GM21423 (cell line): ENCODE data around the gene BRAF.
A peak's percentile ranks its signal among the peaks of the same experiment; 100 is the strongest.
"Not testable (repeated sequence)": the region's sequence is repeated elsewhere in the genome, so short reads cannot be mapped to it uniquely, and the experiment has no call there.

Experiments
- ATAC-seq: cut with Tn5 transposase; IDR thresholded peaks from one replicate; pipeline ENCODE4 v1.9.1; 2021; ENCODE audit warnings: mild to moderate bottlenecking, moderate library complexity; ENCODE audit not compliant: unreplicated experiment

The BRAF gene

GRCh38 chr7:140881507-140882228 lies 43.1 kb downstream of the BRAF start:
- peak; percentile 43 for ATAC-seq

- no peak for ATAC-seq
Observed at GRCh38 chr7:140877249-140877524, 47.5 kb downstream of the BRAF start.

GRCh38 chr7:140876519-140877248 lies 48.0 kb downstream of the BRAF start:
- peak; percentile 87 for ATAC-seq

- ATAC-seq: no peak
Observed at GRCh38 chr7:140873434-140873833, 51.3 kb downstream of the BRAF start.

GRCh38 chr7:140870003-140870402 lies 54.7 kb downstream of the BRAF start:
- ATAC-seq: no peak

- ATAC-seq: no peak
Observed at GRCh38 chr7:140869430-140869829, 55.3 kb downstream of the BRAF start.

GRCh38 chr7:140867467-140868462 lies 57.0 kb downstream of the BRAF start:
- ATAC-seq: no peak

- no peak for ATAC-seq
Observed at GRCh38 chr7:140866926-140867325, 57.8 kb downstream of the BRAF start.

GRCh38 chr7:140864732-140865131 lies 60.0 kb downstream of the BRAF start:
- ATAC-seq: no peak

- no peak for ATAC-seq
Observed at GRCh38 chr7:140863867-140864266, 60.9 kb downstream of the BRAF start.

- ATAC-seq: no peak
Observed at GRCh38 chr7:140863184-140863583, 61.5 kb downstream of the BRAF start.

GRCh38 chr7:140857048-140857447 lies 67.7 kb downstream of the BRAF start:
- ATAC-seq: no peak

GRCh38 chr7:140841166-140841715 lies 83.5 kb downstream of the BRAF start:
- no peak for ATAC-seq

GRCh38 chr7:140831724-140832123 lies 93.0 kb downstream of the BRAF start:
- ATAC-seq: no peak

- ATAC-seq: no peak
Observed at GRCh38 chr7:140829720-140830119, 95.0 kb downstream of the BRAF start.

- ATAC-seq: no peak
Observed at GRCh38 chr7:140828741-140829140, 96.0 kb downstream of the BRAF start.

- not testable (repeated sequence) for ATAC-seq
Observed at GRCh38 chr7:140817383-140817782, 107.3 kb downstream of the BRAF start.

GRCh38 chr7:140810830-140811556 lies 113.7 kb downstream of the BRAF start:
- peak; percentile 91 for ATAC-seq

GRCh38 chr7:140810385-140810784 lies 114.3 kb downstream of the BRAF start:
- ATAC-seq: no peak

- ATAC-seq: no peak
Observed at GRCh38 chr7:140778975-140779374, 145.8 kb downstream of the BRAF start.
